ENCODE measurements around the gene MRPL19.

Gene MRPL19

DNA sequence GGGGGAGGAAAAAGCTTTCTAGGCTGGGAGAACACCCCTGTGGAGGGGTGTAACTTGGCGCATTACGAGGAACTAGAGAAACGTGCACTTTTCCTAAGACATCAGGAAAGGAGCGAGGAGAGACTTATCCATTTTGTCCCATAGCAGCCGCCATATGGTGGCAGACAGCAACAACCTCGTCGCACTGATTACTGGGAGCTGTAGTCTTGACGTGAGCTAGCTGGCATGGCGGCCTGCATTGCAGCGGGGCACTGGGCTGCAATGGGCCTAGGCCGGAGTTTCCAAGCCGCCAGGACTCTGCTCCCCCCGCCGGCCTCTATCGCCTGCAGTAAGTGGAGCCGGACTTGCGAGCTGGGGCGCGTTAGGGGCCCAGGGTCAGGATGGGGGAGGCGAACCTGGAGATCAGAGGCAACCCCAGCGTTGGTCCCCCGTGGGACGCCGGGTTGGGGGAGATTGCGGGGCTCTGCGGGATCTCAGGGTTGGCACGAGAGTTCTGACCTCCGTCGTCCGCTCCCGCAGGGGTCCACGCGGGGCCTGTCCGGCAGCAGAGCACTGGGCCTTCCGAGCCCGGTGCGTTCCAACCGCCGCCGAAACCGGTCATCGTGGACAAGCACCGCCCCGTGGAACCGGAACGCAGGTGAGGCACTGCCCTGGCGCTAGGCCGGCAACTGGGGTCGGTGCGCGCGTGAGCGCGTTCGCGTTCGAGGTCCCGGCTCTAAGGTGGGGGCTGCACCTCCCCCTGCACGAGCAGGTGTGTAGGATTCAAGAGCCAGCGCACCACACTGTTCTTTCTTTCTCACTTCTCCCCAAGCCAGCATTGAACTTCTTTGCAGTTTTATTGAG is at the start of gene MRPL19:
MRPL19 (plus strand) TSS at position 201 of the 843 bp plus-strand sequence; CDS start at position 226, 25 bp downstream.
- no peak for FAIRE-seq

GRCh38 chr2:75596784-75597183 is 49.8 kb upstream of the MRPL19 start:
- FAIRE-seq: no peak

- no peak for FAIRE-seq
These were observed 48.6 kb upstream of the MRPL19 start for GRCh38 chr2:75597949-75598348.

GRCh38 chr2:75598589-75599155 is 47.9 kb upstream of the MRPL19 start:
- no peak for FAIRE-seq

DNA sequence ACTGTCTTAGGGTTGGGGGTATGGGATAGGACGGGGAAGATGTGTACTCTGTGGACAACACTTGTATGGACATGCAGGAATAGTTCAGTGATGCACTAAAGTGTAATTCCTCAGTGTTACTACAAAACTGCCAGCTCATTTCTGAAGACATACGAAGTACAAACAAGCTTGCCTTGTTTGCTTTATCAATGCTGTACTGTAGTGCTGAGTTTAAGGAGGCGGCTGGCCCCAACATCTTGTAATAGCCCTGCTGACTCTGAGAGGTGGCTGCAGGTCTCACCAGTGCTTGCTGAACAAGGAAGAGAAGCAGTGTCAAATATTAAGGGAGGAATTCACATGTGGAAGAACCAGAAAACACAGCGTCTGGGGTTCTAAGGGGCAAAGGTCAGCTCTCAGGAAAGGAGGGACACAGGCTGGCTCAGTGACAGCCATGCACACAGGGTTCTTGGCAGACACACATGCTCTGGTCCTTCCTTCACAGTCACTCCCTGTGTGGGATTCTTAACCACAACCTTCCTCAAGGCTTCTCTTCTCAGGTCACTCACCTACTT is 46.0 kb upstream of the MRPL19 start:
- FAIRE-seq: no peak

- FAIRE-seq: no peak
These were observed 43.8 kb upstream of the MRPL19 start for GRCh38 chr2:75602724-75603342.

DNA sequence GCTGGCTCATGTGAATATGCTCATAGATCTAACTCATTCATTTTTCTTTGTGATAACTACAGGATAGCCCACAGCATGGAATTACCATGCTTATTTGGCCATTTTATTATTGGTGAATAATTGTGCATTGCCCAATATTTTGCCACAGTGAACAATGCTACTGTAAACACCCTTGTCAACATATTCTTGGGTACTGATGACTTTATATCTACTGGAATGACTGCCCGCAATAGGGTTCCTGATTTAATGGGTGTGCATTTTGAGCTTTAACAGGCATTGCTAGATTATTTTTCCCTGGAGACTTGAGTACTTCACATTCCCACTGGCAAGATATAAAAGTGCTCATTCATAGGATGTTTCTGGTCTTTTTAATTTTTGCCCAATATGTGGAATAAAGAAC is 43.1 kb upstream of the MRPL19 start:
- no peak for FAIRE-seq

DNA sequence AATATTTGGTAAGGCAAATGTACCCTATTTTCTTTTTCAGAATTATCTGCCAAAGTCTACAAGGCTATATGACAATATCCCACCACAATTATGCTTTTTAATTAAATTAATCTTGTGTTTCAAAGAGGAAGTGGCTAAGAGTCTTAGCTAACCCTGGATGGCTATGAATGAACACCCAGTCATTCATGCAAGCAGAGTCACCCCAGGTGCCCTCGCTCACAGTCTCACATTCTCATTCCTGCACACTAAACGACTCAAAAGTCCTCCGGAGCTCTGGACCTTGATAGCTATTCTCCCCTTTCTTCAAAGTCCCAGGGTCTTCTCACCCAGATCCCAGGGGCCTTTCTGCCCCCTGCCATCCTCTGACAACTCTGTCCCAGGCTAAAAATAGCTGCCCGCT is 42.1 kb upstream of the MRPL19 start:
- no peak for FAIRE-seq

DNA sequence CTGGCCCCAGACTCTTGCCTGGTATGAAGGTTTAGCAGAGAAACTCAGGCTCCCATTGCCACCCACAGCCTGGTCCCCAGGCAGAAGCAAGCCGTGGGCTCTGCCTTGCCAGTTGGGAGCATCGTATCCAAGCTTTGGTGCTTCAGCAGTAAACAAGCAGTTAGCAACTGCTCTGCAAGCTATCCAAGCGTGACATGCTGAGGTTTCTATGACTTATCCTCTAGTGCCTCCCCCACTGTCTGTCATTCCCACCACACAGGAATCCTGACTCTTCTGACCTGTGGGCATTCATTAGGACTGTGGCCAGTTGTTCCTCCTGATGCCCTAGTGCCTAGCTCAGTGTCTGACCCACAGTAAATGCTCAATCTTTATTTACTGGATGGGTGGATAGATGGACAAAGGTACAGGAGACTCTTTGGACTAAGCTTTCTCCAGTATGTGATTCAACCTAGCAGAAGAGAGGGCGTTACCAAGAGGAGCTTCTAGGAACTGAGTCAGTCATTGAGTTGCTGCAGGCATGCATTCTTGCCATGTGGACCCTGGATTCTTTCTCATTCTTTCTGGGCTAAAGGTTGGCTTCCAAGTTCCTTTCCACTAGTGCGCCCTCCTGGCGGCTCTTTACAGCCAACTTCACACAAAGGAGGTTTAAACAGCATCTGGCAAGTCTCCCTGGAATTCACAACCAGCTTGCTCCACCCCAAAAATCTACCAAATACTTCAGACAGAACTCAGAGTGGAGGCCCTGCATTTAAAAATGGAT is 40.6 kb upstream of the MRPL19 start:
- FAIRE-seq: no peak

DNA sequence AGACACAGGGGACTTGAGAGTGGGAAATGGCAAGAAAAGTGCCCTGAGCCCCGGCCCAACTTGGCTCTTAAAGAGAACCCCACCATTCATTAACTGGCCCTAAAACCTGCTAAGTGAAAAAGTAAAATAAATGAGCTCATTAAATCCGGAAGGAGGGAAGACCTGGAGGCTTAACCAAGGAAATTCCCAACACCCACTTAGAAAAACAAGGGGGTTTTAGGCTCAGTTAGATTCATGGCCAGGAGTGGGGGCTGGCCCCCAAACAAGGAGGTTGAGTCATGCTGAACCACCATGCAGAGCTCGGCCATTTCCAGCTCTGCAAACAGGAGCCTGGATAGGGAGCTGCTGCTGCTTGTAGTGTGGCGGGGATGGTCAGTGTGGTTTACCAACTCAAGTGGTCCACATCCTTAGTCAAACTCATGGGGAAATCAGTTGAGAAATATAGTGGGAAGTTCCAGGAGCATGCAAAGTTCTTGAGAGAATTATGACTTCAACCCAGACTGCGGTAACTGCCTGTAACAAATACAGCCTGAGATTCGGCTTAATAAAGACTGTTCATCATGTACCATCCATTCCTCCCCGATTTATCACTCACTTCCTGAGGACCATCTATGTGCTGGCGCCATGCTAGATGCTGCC is 39.7 kb upstream of the MRPL19 start:
- FAIRE-seq: no peak

DNA sequence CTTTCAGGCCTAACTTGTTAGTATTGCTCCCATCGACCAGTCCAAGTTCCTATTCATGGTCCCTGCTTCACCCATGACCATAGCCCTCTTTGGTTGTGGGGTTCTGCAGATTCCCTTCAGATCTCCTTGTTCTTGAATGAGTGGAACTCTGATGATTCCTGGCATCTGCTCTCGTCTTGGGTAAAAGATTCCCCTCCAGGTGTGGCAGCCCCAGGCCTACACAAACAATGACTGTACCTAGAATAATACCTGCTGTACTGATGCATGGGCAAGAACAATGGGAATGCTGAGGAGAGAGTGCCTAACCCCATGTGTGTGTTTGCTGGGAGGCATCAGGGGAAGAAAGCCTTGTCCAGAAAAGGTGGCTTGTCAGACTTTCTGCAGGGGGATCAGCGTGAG is 39.2 kb upstream of the MRPL19 start:
- no peak for FAIRE-seq

- no peak for FAIRE-seq
These were observed 38.4 kb upstream of the MRPL19 start for GRCh38 chr2:75607988-75608683.

GRCh38 chr2:75608684-75609333 is 37.8 kb upstream of the MRPL19 start:
- no peak for FAIRE-seq

DNA sequence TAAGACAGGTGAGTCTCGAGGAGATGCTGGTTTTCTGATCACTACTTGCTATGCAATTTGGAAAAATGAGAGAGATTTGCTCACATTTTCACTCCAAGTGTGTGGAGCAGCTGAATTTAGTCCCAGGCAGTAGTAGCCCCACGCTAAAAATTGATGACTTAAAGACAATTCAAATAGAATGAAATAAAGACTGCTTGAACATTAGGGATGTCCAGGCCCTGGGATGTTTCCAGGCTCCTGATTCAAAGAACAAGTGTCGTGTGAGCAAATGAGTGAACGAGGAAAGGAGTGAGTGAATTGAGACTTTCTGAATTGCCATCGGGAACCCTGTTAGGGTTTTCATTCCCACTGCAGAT is 37.3 kb upstream of the MRPL19 start:
- FAIRE-seq: no peak

- no peak for FAIRE-seq
These were observed 36.6 kb upstream of the MRPL19 start for GRCh38 chr2:75609937-75610508.

GRCh38 chr2:75610671-75611070 is 35.9 kb upstream of the MRPL19 start:
- no peak for FAIRE-seq

GRCh38 chr2:75612108-75612861 is 34.3 kb upstream of the MRPL19 start:
- FAIRE-seq: no peak

GRCh38 chr2:75612862-75613243 is 33.7 kb upstream of the MRPL19 start:
- no peak for FAIRE-seq

- no peak for FAIRE-seq
These were observed 32.4 kb upstream of the MRPL19 start for GRCh38 chr2:75614162-75614651.

GRCh38 chr2:75616406-75616805 is 30.2 kb upstream of the MRPL19 start:
- no peak for FAIRE-seq
